GM06990 (cell line): ENCODE data around the gene GBX1.

Experiments
- DNase-seq: peaks from one replicate; pipeline ENCODE4 v3.0.0-alpha.2; 2011; ENCODE audit not compliant: insufficient read length; ENCODE audit errors: extremely low read depth
- H3K27me3 ChIP-seq: replicated peaks from 2 replicates; pipeline ENCODE4 v1.6.0; 2011; ENCODE audit warnings: low read length; ENCODE audit not compliant: control insufficient read depth, insufficient read depth
- H3K36me3 ChIP-seq: 2 replicates; pipeline ENCODE4 v1.5.1; 2011; ENCODE audit warnings: low read length; ENCODE audit not compliant: control insufficient read depth, insufficient read depth
- H3K4me3 ChIP-seq: replicated peaks from 2 replicates; pipeline ENCODE4 v1.5.1; 2011; ENCODE audit warnings: low read depth, mild to moderate bottlenecking, control low read depth, low read length
- CTCF ChIP-seq: IDR thresholded peaks from 2 replicates; pipeline ENCODE4 v1.5.1; 2011; ENCODE audit warnings: low read length, control low read depth, mild to moderate bottlenecking, inconsistent platforms; ENCODE audit not compliant: insufficient read depth, poor library complexity, severe bottlenecking

GBX1 gene

GRCh38 chr7:151118108-151119054, 49.1 kb downstream of the GBX1 start:
- H3K4me3 ChIP-seq = no peak overlapping the region
- DNase-seq = no peak
- H3K36me3 ChIP-seq = peaks cover 6% of the 10 kb centered on the region
- no peak for TF ChIP-seq CTCF
- no peaks in the 10 kb centered on the region for H3K27me3 ChIP-seq

DNA sequence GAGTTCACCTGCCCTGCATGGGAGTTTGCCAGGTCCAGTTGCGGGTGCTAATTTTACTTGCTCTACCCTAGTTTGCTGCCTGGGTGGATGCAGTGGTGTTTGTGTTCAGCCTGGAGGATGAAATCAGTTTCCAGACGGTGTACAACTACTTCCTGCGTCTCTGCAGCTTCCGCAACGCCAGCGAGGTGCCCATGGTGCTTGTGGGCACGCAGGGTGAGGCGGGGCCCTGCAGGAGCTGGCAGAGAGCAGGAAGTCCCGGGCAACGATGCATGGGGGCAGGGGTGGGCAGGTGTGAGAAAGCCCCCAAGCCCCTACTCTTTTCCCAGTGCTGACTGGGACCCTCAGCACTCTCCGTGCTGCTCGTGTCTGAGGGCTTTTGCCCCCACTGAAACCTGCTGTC, 49.9 kb downstream of the GBX1 start:
- no peak for TF ChIP-seq CTCF
- Histone ChIP-seq H3K36me3 (peaks cover 6% of the 10 kb centered on the region), H3K27me3 (no peaks in the 10 kb centered on the region), H3K4me3 (no peak overlapping the region)
- no peak for DNase-seq

- H3K36me3 ChIP-seq = peaks cover 6% of the 10 kb centered on the region
- no peak for DNase-seq
- TF ChIP-seq CTCF = no peak
- no peak overlapping the region for H3K4me3 ChIP-seq
- H3K27me3 ChIP-seq = no peaks in the 10 kb centered on the region
Observed at GRCh38 chr7:151116603-151117440, 50.7 kb downstream of the GBX1 start.

DNA sequence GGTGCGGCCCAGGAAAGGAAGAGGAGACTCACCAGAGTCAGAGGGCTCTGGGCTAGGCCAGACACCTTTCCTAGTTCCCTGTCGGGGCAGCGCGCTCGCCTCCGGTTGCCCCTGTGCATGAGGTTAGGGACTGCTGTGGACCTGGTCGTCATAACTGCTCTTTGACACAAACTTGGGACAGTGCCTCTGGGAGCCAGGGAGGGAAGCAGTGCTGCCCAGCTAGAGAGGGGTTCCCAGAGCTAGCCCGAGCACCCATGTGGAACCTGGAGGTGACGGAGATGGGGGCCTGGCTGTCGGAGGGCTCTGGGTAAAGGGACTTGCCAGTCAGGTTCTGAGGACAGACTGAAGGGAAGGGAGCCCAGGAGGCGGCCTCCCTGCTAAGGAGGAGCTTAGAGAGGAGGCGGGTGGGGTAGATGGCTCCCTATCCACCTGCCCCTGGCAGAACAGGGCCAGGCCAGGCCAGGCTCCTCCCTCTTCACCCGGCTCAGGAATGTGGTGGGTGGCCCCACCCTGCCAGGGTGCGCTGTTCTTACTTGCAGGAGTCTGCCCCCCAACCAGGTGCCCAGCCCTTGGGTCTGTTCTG, 51.6 kb downstream of the GBX1 start:
- H3K4me3 ChIP-seq = no peak overlapping the region
- DNase-seq = no peak
- H3K36me3 ChIP-seq = peaks cover 6% of the 10 kb centered on the region

More for the DNA sequence above, 51.6 kb downstream of the GBX1 start:
- H3K27me3 ChIP-seq = no peaks in the 10 kb centered on the region
- TF ChIP-seq CTCF = no peak
